ENCODE measurements around the gene IL7R. TPM values are rescaled to one million over a fixed set of nuclear protein-coding genes. Genes with fewer than 3 reads are reported as not detected.

IL7R gene
- total RNA-seq, 2 experiments from 2014 or later: 236 to 246 TPM

GRCh38 chr5:35867998-35868397 lies 11.3 kb downstream of the IL7R start:
- Mint-ChIP-seq H3K36me3 (ENCODE audit: low read depth) (peaks cover 90% of the 10 kb centered on the region), H3K4me3 (no peak overlapping the region), H3K4me1 (peaks cover 80% of the 10 kb centered on the region), H3K9me3 (ENCODE audit: low read depth) (peaks cover 15% of the 10 kb centered on the region), H3K27me3 (no peaks in the 10 kb centered on the region), H3K27ac (peak overlapping the region; percentile 83)
- CTCF ChIA-PET: interaction anchor here (0.6 to 1.2 kb wide), 2 partner anchors 9 to 35 kb away, joined by 3 to 4 read pairs; no protein-coding TSS in a partner anchor
- intact Hi-C loops (cut with DNase I, micrococcal nuclease): no loop called here
- POLR2A ChIA-PET: no interaction called here
- ATAC-seq (no peak), DNase-seq (no peak)

GRCh38 chr5:35869685-35870277 lies 13.1 kb downstream of the IL7R start:
- Mint-ChIP-seq H3K4me3 (no peak overlapping the region), H3K36me3 (ENCODE audit: low read depth) (peaks cover 92% of the 10 kb centered on the region), H3K9me3 (ENCODE audit: low read depth) (peaks cover 12% of the 10 kb centered on the region), H3K4me1 (peaks cover 83% of the 10 kb centered on the region), H3K27ac (peak overlapping the region; percentile 83), H3K27me3 (no peaks in the 10 kb centered on the region)
- ATAC-seq (peak; percentile 59), DNase-seq (no peak)
- ChIA-PET CTCF (interaction anchor here (0.6 to 1.5 kb wide), 8 partner anchors 11 to 338 kb away, joined by 3 to 6 read pairs (median 3); no protein-coding TSS in a partner anchor), POLR2A (interaction anchor here (0.7 kb wide), 1 partner anchor 9 kb away, joined by 3 read pairs; no protein-coding TSS in a partner anchor)
- intact Hi-C loops (cut with DNase I, micrococcal nuclease): no loop called here

GRCh38 chr5:35870605-35871004 lies 13.9 kb downstream of the IL7R start:
- POLR2A ChIA-PET: no interaction called here
- peak overlapping the region; percentile 23 for H3K4me3 Mint-ChIP-seq
- ATAC-seq: no peak

GRCh38 chr5:35876454-35876853 lies 19.8 kb downstream of the IL7R start:
- DNase-seq: no peak
- no peaks in the 10 kb centered on the region for H3K27me3 Mint-ChIP-seq
- peaks cover 79% of the 10 kb centered on the region for H3K4me1 Mint-ChIP-seq
- peak; percentile 31 for ATAC-seq
- peaks cover 86% of the 10 kb centered on the region for H3K36me3 Mint-ChIP-seq (ENCODE audit: low read depth)
- peak overlapping the region; percentile 5 for H3K4me3 Mint-ChIP-seq
- ChIA-PET CTCF (interaction anchor here (0.6 kb wide), 2 partner anchors 17 kb away, joined by 3 read pairs; no protein-coding TSS in a partner anchor), POLR2A (no interaction called here)
- H3K27ac Mint-ChIP-seq: peak overlapping the region; percentile 88
- intact Hi-C loops (cut with DNase I, micrococcal nuclease): no loop called here
- H3K9me3 Mint-ChIP-seq (ENCODE audit: low read depth): peaks cover 8% of the 10 kb centered on the region

More at GRCh38 chr5:35870605-35871004, 13.9 kb downstream of the IL7R start:
- Mint-ChIP-seq H3K9me3 (ENCODE audit: low read depth) (peaks cover 10% of the 10 kb centered on the region), H3K27ac (peak overlapping the region; percentile 83), H3K36me3 (ENCODE audit: low read depth) (peaks cover 92% of the 10 kb centered on the region), H3K4me1 (peaks cover 83% of the 10 kb centered on the region), H3K27me3 (no peaks in the 10 kb centered on the region)
- CTCF ChIA-PET: interaction anchor here (0.8 to 1.2 kb wide), 6 partner anchors 10 to 56 kb away, joined by 3 to 6 read pairs (median 3); no protein-coding TSS in a partner anchor
- DNase-seq: no peak
- intact Hi-C loops (cut with DNase I, micrococcal nuclease): no loop called here

- H3K36me3 Mint-ChIP-seq (ENCODE audit: low read depth): peaks cover 83% of the 10 kb centered on the region
Measured at GRCh38 chr5:35876922-35877321, 20.2 kb downstream of the IL7R start.

GRCh38 chr5:35877655-35878054 lies 21.0 kb downstream of the IL7R start:
- DNase-seq: no peak
- peak overlapping the region; percentile 88 for H3K27ac Mint-ChIP-seq
- H3K4me1 Mint-ChIP-seq: peaks cover 81% of the 10 kb centered on the region
- ChIA-PET CTCF (interaction anchor here (0.8 kb wide), 1 partner anchor 98 kb away, joined by 3 read pairs; no protein-coding TSS in a partner anchor), POLR2A (interaction anchor here (1.0 kb wide), 1 partner anchor 25 kb away, joined by 5 read pairs; no protein-coding TSS in a partner anchor)
- no peaks in the 10 kb centered on the region for H3K27me3 Mint-ChIP-seq
- peaks cover 3% of the 10 kb centered on the region for H3K9me3 Mint-ChIP-seq (ENCODE audit: low read depth)
- peaks cover 80% of the 10 kb centered on the region for H3K36me3 Mint-ChIP-seq (ENCODE audit: low read depth)
- H3K4me3 Mint-ChIP-seq: no peak overlapping the region
- ATAC-seq: peak; percentile 11
- intact Hi-C loops (cut with DNase I, micrococcal nuclease): no loop called here

More at GRCh38 chr5:35876922-35877321, 20.2 kb downstream of the IL7R start:
- H3K9me3 Mint-ChIP-seq (ENCODE audit: low read depth): peaks cover 3% of the 10 kb centered on the region
- ChIA-PET POLR2A (no interaction called here), CTCF (interaction anchor here (0.6 kb wide), 2 partner anchors 17 to 18 kb away, joined by 3 read pairs; no protein-coding TSS in a partner anchor)
- no peak for DNase-seq
- no peaks in the 10 kb centered on the region for H3K27me3 Mint-ChIP-seq
- peak; percentile 46 for ATAC-seq
- peak overlapping the region; percentile 88 for H3K27ac Mint-ChIP-seq
- H3K4me1 Mint-ChIP-seq: peaks cover 77% of the 10 kb centered on the region
- no peak overlapping the region for H3K4me3 Mint-ChIP-seq
- intact Hi-C loops (cut with DNase I, micrococcal nuclease): no loop called here

- H3K4me3 Mint-ChIP-seq: no peak overlapping the region
- no peak for DNase-seq
- ATAC-seq: no peak
- peak overlapping the region; percentile 88 for H3K27ac Mint-ChIP-seq
- peaks cover 82% of the 10 kb centered on the region for H3K36me3 Mint-ChIP-seq (ENCODE audit: low read depth)
- no peaks in the 10 kb centered on the region for H3K27me3 Mint-ChIP-seq
- peaks cover 4% of the 10 kb centered on the region for H3K9me3 Mint-ChIP-seq (ENCODE audit: low read depth)
- peaks cover 83% of the 10 kb centered on the region for H3K4me1 Mint-ChIP-seq
- intact Hi-C loops (cut with DNase I, micrococcal nuclease): no loop called here
- ChIA-PET CTCF (interaction anchor here (0.8 kb wide), 1 partner anchor 99 kb away, joined by 3 read pairs; no protein-coding TSS in a partner anchor), POLR2A (interaction anchor here (1.0 kb wide), 1 partner anchor 26 kb away, joined by 5 read pairs; no protein-coding TSS in a partner anchor)
Measured at GRCh38 chr5:35878079-35878478, 21.4 kb downstream of the IL7R start.

- intact Hi-C loops (cut with DNase I, micrococcal nuclease): no loop called here
- Mint-ChIP-seq H3K27me3 (no peaks in the 10 kb centered on the region), H3K4me1 (peaks cover 83% of the 10 kb centered on the region), H3K36me3 (ENCODE audit: low read depth) (peaks cover 78% of the 10 kb centered on the region), H3K4me3 (no peak overlapping the region), H3K9me3 (ENCODE audit: low read depth) (peaks cover 6% of the 10 kb centered on the region), H3K27ac (peak overlapping the region; percentile 72)
- CTCF ChIA-PET: interaction anchor here (0.9 to 2.3 kb wide), 3 partner anchors 23 to 52 kb away, joined by 3 to 7 read pairs (median 3); no protein-coding TSS in a partner anchor
- ATAC-seq (no peak), DNase-seq (no peak)
- POLR2A ChIA-PET: interaction anchor here (0.9 kb wide), 1 partner anchor 9 kb away, joined by 3 read pairs; no protein-coding TSS in a partner anchor
Measured at GRCh38 chr5:35879096-35879495, 22.4 kb downstream of the IL7R start.

GRCh38 chr5:35879649-35880048 lies 23.0 kb downstream of the IL7R start:
- Mint-ChIP-seq H3K4me1 (peaks cover 81% of the 10 kb centered on the region), H3K27ac (peak overlapping the region; percentile 72), H3K27me3 (no peaks in the 10 kb centered on the region), H3K4me3 (no peak overlapping the region), H3K9me3 (ENCODE audit: low read depth) (peaks cover 6% of the 10 kb centered on the region), H3K36me3 (ENCODE audit: low read depth) (peaks cover 74% of the 10 kb centered on the region)
- intact Hi-C loops (cut with DNase I, micrococcal nuclease): no loop called here
- ATAC-seq (no peak), DNase-seq (no peak)
- ChIA-PET POLR2A (no interaction called here), CTCF (interaction anchor here (0.8 to 2.3 kb wide), 7 partner anchors 8 to 971 kb away, joined by 3 to 7 read pairs (median 3); no protein-coding TSS in a partner anchor)

GRCh38 chr5:35880156-35880555 lies 23.5 kb downstream of the IL7R start:
- H3K4me1 Mint-ChIP-seq: peaks cover 76% of the 10 kb centered on the region
- CTCF ChIA-PET: interaction anchor here (0.8 to 2.3 kb wide), 9 partner anchors 9 to 972 kb away, joined by 3 to 7 read pairs (median 3); no protein-coding TSS in a partner anchor
- no peak for DNase-seq
- intact Hi-C loops (cut with DNase I, micrococcal nuclease): no loop called here
- ATAC-seq: no peak
- H3K36me3 Mint-ChIP-seq (ENCODE audit: low read depth): peaks cover 69% of the 10 kb centered on the region
- H3K27ac Mint-ChIP-seq: peak overlapping the region; percentile 74
- H3K4me3 Mint-ChIP-seq: no peak overlapping the region
- POLR2A ChIA-PET: no interaction called here
- H3K27me3 Mint-ChIP-seq: no peaks in the 10 kb centered on the region
- H3K9me3 Mint-ChIP-seq (ENCODE audit: low read depth): peaks cover 6% of the 10 kb centered on the region

GRCh38 chr5:35881758-35882157 lies 25.1 kb downstream of the IL7R start:
- no peak for DNase-seq
- CTCF ChIA-PET: interaction anchor here (0.6 to 2.3 kb wide), 13 partner anchors 11 to 290 kb away, joined by 3 to 7 read pairs (median 4); no protein-coding TSS in a partner anchor
- H3K9me3 Mint-ChIP-seq (ENCODE audit: low read depth): peaks cover 6% of the 10 kb centered on the region
- ATAC-seq: no peak
- peaks cover 53% of the 10 kb centered on the region for H3K36me3 Mint-ChIP-seq (ENCODE audit: low read depth)
- H3K4me3 Mint-ChIP-seq: no peak overlapping the region
- POLR2A ChIA-PET: interaction anchor here (1.6 to 1.9 kb wide), 2 partner anchors 23 to 28 kb away, joined by 5 to 6 read pairs; no protein-coding TSS in a partner anchor
- H3K4me1 Mint-ChIP-seq: peaks cover 62% of the 10 kb centered on the region
- no peaks in the 10 kb centered on the region for H3K27me3 Mint-ChIP-seq
- H3K27ac Mint-ChIP-seq: peak overlapping the region; percentile 41
- intact Hi-C loops (cut with DNase I, micrococcal nuclease): no loop called here

Data from activated CD4-positive, alpha-beta T cell treated with anti-CD3 and anti-CD28 coated beads for 36 hours (primary cell).